GM19043 (cell line): ENCODE results near the gene KRTAP10-9.
"Not testable (repeated sequence)": the region's sequence is repeated elsewhere in the genome, so short reads cannot be mapped to it uniquely, and the experiment has no call there.

Experiments used
- ATAC-seq: cut with Tn5 transposase; IDR thresholded peaks from one replicate; pipeline ENCODE4 v1.9.1; 2021; ENCODE audit warnings: low read depth; ENCODE audit not compliant: unreplicated experiment

Gene KRTAP10-9

GRCh38 chr21:44594406-44594916 lies 32.4 kb upstream of the KRTAP10-9 start:
- ATAC-seq: no peak

- no peak for ATAC-seq
These were observed 31.4 kb upstream of the KRTAP10-9 start for GRCh38 chr21:44595524-44595923.

GRCh38 chr21:44596068-44596725 lies 30.7 kb upstream of the KRTAP10-9 start:
- no peak for ATAC-seq

GRCh38 chr21:44598061-44598460 lies 28.8 kb upstream of the KRTAP10-9 start:
- no peak for ATAC-seq

- no peak for ATAC-seq
These were observed 27.4 kb upstream of the KRTAP10-9 start for GRCh38 chr21:44599264-44600029.

- not testable (repeated sequence) for ATAC-seq
These were observed 26.5 kb upstream of the KRTAP10-9 start, which contains the start of gene KRTAP10-7 for GRCh38 chr21:44600118-44600978. KRTAP10-7 (plus strand) TSS chr21:44600597; CDS start chr21:44600622, 25 bp downstream.

GRCh38 chr21:44601091-44601490 lies 25.8 kb upstream of the KRTAP10-9 start:
- ATAC-seq: not testable (repeated sequence)

- no peak for ATAC-seq
These were observed 25.1 kb upstream of the KRTAP10-9 start for GRCh38 chr21:44601596-44602462.

GRCh38 chr21:44602463-44602850 lies 24.4 kb upstream of the KRTAP10-9 start:
- no peak for ATAC-seq

- no peak for ATAC-seq
These were observed 23.6 kb upstream of the KRTAP10-9 start for GRCh38 chr21:44603109-44603875.

- no peak for ATAC-seq
These were observed 23.0 kb upstream of the KRTAP10-9 start for GRCh38 chr21:44603911-44604310.

- no peak for ATAC-seq
These were observed 20.4 kb upstream of the KRTAP10-9 start for GRCh38 chr21:44606495-44606894.

GRCh38 chr21:44609193-44609592 lies 17.7 kb upstream of the KRTAP10-9 start:
- no peak for ATAC-seq

- not testable (repeated sequence) for ATAC-seq
These were observed 16.6 kb upstream of the KRTAP10-9 start for GRCh38 chr21:44610157-44610843.

- no peak for ATAC-seq
These were observed 15.3 kb upstream of the KRTAP10-9 start for GRCh38 chr21:44611551-44611950.

GRCh38 chr21:44612029-44612486 lies 14.8 kb upstream of the KRTAP10-9 start, which contains the start of gene KRTAP10-8:
KRTAP10-8 (plus strand) TSS chr21:44612079; CDS start chr21:44612101, 22 bp downstream.
- no peak for ATAC-seq

- ATAC-seq: no peak
These were observed 14.1 kb upstream of the KRTAP10-9 start for GRCh38 chr21:44612669-44613229.
